Non-pigmented ciliary epithelial cell (primary cell): ENCODE measurements around the gene NLRP10.
"Not testable (repeated sequence)": the region's sequence is repeated elsewhere in the genome, so short reads cannot be mapped to it uniquely, and the experiment has no call there.

Experiments
- DNase-seq: peaks from one replicate; pipeline ENCODE4 v3.0.0-alpha.2; 2010; ENCODE audit warnings: low read depth

Gene NLRP10

DNA sequence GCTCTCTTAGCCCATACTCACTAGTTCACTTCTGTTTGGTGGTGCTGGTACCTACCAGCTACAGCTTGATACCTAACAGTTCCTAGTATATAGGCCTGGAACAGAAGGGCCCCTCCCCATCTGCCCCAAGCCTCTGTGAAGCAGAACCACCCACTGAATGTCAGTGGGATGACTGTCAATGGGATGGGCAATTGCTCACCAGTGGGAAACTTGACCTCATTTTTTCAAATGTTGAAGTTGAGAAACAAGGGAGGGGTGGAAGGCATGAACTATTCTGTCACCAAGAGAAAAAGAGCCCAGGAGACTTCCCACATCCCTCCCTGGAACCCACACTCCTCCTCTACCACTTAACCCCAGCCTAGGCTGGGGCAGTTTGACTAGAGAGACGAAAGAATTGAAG is at the start of gene NLRP10:
Gene NLRP10 (minus strand): TSS at position 62 of the 400 bp plus-strand sequence. CDS start 1,952 bp downstream, outside the sequence.
- no peak for DNase-seq

DNA sequence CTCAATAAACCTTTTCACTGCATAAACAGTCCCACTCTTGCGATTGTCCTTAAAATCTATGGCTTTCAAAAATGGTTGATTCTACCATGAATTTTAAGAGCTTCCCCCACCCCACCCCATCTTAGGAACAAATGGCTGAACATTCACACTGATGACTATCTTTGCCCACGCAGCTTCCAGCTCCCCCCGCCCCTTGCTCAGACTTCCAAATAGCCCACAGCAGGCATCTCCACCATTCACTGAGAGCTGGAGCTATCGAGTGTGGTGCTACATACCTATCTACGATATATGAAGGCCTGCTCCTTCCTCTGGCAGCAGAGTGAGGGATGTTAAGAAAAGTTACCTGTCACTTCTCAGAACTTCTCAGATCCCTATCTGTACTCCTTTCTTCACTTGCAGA is 48.6 kb upstream of the NLRP10 start:
- no peak for DNase-seq

DNA sequence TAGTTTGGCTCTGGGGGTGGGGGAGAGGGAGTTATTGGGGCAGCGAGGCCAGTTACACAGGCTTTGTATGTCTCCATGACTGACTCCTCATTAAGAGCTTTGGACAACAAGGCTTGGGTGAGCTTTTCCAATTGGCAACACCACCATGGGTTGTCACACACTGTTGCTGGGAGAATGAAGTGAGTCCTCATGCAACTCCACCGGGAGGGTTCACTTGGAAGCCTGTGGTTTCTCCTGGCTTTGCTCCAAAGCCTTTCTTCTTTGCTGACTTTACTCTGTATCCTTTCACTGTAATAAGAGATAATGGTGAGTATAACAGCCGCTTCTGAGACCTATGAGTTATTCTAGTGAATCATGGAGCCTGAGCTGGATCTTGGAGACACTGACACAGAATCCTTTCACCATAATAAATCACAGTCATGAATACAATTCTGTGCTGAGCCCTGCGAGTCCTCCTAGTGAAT is 46.8 kb upstream of the NLRP10 start:
- DNase-seq = peak; percentile 76

GRCh38 chr11:8011371-8011770 is 46.1 kb upstream of the NLRP10 start:
- DNase-seq = no peak

GRCh38 chr11:8009856-8010255 is 44.6 kb upstream of the NLRP10 start:
- DNase-seq = no peak

- DNase-seq = no peak
Measured at GRCh38 chr11:8008212-8008611, 43.0 kb upstream of the NLRP10 start.

GRCh38 chr11:8006349-8006977 is 41.2 kb upstream of the NLRP10 start:
- DNase-seq = no peak

- DNase-seq = no peak
Measured at GRCh38 chr11:8005556-8005955, 40.3 kb upstream of the NLRP10 start.

DNA sequence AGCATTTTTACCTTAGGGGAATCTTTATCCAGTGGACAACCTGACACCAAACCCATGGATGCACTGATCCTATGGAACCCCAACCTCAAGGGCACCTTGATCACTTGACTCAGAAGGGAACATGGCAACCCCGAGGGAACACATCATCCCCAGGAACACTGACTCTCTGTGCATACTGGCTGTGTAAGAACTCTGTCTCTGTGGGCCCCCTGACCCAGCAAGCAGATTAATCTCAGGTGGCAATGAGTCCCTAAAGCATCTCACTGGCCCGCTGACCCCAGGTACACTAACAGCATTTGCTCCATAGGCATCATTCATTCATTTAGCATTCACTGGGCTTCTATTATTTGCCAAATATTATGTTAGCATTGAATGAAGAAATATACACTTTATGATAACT is 38.8 kb upstream of the NLRP10 start:
- no peak for DNase-seq

- no peak for DNase-seq
Measured at GRCh38 chr11:8003187-8003586, 37.9 kb upstream of the NLRP10 start.

- no peak for DNase-seq
Measured at GRCh38 chr11:8002676-8003075, 37.4 kb upstream of the NLRP10 start.

DNA sequence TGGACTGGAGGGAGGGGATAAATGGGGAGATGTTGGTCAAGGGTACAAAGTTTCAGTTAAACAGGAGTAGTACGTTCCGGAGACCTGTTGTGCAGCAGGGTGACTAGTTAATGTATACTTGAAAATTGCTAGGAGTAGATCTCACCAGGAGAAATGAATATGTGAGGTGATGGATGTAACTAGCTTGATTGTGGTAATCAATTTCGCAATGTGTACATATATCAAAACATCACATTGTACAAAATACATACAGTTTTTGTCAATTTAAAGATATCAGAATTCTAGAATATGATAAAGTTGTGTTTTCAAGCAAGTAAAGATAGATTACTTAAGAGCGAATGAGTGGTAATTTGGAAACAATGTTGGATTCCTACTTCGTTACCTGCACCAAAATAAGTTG is 35.1 kb upstream of the NLRP10 start:
- DNase-seq = no peak

DNA sequence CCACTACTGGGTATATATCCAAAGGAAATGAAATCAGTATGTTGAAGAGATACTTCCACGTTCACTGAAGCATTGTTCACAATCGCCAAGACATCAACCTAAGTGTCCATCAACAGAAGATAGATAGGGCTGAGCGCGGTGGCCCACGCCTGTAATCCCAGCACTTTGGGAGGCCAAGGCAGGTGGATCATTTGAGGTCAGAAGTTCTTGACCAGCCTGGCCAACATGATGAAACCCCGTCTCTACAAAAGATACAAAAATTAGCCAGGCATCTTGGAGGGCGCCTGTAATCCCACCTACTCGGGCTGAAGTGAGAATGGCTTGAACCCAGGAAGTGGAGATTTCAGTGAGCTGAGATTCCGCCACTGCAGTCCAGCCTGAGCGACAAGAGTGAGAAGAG is 34.5 kb upstream of the NLRP10 start:
- DNase-seq = no peak

- DNase-seq = no peak
Measured at GRCh38 chr11:7994581-7995278, 29.5 kb upstream of the NLRP10 start.

DNA sequence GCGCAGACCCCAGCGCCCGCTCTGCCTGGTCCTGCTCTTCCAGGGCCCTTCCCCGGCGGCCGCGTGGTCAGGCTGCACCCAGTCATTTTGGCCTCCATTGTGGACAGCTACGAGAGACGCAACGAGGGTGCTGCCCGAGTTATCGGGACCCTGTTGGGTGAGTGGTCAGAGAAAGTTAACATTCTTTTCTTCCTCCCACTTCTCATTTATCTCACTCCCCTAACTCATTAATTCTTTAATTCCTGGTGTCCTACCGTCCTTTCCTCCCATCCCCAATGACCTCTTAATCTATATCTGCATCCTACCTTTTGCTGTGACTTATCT is 22.3 kb upstream of the NLRP10 start:
- not testable (repeated sequence) for DNase-seq

- DNase-seq = peak; percentile 99
Measured at GRCh38 chr11:7986768-7987559, 21.7 kb upstream of the NLRP10 start, which contains the start of gene EIF3F. Gene EIF3F (plus strand): TSS chr11:7987337. CDS start chr11:7987353, 16 bp downstream.

DNA sequence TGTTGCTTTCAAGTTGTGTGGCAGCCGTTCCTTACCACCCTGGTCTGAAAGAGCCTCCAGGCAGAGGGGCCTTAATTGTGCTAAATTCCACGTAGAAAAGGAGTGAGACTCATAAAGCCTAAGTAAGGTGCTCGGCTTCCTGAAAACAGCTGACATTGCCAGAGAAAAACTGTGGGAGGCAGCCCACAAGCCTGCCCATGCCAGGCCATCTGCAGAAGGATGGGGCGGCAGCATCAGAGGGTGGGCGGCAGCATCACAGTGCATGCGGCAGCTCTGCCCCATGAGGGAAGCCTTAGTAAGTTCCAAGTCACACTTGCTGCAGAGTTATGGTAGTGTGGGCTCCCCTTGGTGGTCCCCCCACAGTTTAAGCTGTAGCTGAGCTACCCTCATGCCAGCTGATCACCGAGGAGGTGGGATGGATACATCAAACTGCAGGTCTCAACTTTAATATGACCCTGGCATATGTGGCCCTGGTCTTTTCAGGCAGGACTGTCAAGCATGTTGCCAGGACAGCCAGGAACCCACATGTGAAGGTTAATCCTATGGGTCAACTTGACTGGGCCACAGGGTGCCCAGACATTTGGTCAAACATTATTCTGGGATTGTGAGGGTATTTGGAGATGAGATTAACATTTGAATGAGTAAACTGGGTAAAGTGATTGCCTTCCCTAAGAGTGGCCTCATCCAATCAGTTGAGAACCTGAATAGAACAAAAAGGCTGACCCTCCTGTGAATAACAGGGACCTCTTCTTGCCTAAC is 18.8 kb upstream of the NLRP10 start:
- no peak for DNase-seq

DNA sequence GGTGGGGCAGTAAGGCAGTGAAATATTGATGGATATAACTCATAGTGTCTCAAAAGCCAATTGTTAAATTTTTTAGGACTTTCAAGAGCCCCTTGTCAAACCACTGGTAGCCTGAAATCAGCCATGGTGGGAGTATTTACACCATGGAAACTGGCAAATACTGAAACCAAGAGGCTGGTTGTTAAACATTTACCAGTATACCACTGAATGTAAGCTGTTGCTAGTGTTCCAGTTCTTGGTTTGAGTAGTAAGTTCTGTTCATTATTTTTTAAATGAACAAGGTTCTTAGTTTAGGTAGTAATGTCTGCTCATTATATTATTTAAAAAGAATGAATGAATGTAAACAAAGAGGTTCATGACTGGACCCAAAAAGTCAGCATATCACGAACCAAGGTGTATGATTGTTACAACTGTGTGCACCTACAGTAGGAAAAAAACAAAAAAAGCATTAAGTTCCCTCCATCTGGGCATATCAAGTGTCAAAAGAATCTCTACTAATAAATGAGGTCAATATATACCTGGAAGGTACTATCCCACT is 17.4 kb upstream of the NLRP10 start:
- no peak for DNase-seq

DNA sequence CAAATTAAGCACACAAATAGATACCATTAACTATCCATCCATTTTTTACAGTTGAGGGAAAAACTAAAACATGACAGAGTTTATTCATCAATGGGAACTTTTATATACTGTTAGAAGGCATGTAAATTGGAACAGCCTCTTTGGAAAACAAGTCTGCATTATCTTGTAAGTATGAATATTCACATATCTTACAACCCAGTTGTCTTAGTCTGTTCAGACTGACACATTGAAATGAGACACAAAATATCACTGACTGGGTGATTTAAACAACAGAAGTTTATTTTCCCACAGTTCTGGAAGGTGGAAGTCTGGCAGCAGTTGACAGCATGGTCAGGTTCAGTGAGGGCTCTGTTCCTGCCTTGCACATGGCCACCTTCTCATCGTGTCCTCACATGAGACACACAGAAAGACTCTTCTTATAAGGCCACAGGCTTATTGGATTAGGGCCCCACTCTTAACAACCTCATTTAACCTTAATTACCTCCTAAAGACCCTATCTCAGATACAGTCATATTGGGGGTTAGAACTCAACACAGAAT is 16.4 kb upstream of the NLRP10 start:
- DNase-seq = no peak

DNA sequence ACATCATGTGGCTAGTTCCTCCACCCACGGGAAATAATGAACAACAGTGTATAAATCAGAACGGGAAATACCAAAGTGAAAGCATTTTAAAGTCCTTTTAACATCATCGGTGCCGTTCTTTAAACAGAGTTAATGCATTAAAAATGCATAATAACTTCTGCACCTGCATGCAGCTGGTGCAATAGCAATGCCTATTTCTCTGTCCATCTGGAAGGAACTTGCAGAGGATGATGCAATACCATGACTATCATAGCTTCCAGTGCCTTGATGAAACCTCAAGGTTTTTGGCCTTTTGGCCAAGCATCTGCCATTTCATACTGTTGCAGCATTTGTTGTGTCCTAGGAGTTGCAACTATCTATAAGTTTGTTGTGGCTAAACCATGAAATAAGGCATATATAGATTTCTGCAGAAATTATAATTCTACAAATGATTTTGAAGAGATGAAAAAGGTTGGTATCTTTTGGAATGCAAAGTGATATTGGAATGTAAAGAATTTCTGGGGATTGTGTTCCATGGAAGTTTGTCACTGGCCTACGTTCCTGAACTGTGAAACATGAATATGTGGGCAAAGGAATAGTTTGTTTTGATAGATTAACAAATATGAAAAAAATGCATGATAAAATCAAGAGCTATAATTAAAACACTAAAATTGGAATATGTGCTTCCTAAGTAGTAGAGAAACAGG is 12.1 kb upstream of the NLRP10 start:
- peak; percentile 79 for DNase-seq

DNA sequence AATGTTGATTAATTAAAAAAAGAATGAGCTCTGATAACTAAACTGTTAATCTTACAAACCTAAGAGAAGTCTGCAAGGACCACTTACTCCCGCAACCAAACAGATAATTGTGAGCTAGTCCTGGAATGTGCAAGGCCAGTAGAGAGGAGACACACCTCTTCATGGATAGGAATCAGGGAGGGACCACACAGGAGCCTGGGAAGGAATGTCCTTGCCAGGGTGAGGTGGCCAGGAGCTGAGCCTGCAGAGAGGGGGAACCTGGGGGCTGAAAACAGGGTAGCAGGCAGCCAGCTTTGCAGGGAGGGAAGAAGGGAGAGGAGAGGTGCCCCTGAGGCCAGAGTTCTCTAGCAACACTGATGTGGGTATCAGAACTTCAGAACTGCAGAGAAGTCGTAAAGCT is 9.4 kb upstream of the NLRP10 start:
- DNase-seq = no peak
